Epithelial cell of esophagus (primary cell): Measurements from ENCODE around the gene ZNF319.

Experiments
- DNase-seq: peaks from one replicate; pipeline ENCODE4 v3.0.0; 2010; ENCODE audit warnings: low read depth
- H3K4me3 ChIP-seq: 2 replicates; pipeline ENCODE4 v1.5.1; 2011; ENCODE audit warnings: mild to moderate bottlenecking, low read length, control low read depth
- TF ChIP-seq, protein P1 (sequence below): IDR thresholded peaks from 2 replicates; pipeline ENCODE4 v1.5.1; 2011; ENCODE audit warnings: low read depth, mild to moderate bottlenecking, low read length, control low read depth, inconsistent platforms; ENCODE audit not compliant: insufficient read depth; ENCODE audit errors: missing control alignments

ZNF319 gene

DNA sequence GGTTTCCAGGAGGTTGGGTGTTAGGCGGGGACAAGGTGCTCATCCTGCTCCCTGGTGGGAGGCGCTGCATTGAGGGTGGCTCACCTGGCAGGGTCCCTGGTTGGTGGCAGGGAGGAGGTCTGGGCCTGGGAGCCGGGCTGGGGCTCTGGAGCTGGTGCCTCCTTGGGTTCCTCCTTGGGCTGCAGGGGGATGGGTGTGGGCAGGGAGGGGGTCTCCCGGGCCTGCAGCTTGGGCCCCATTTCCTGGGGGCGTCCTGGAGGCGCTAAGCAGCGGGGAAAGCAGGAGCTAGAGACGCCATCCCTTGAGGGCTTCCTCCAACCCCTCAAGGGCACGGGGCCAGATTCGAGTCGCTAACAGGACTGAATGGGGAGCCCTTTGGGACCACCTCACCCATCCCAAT lies 40.7 kb downstream of the ZNF319 start:
- no peak for DNase-seq
- TF ChIP-seq, protein P1, sequence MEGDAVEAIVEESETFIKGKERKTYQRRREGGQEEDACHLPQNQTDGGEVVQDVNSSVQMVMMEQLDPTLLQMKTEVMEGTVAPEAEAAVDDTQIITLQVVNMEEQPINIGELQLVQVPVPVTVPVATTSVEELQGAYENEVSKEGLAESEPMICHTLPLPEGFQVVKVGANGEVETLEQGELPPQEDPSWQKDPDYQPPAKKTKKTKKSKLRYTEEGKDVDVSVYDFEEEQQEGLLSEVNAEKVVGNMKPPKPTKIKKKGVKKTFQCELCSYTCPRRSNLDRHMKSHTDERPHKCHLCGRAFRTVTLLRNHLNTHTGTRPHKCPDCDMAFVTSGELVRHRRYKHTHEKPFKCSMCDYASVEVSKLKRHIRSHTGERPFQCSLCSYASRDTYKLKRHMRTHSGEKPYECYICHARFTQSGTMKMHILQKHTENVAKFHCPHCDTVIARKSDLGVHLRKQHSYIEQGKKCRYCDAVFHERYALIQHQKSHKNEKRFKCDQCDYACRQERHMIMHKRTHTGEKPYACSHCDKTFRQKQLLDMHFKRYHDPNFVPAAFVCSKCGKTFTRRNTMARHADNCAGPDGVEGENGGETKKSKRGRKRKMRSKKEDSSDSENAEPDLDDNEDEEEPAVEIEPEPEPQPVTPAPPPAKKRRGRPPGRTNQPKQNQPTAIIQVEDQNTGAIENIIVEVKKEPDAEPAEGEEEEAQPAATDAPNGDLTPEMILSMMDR = no peak
- no peak overlapping the region for H3K4me3 ChIP-seq

DNA sequence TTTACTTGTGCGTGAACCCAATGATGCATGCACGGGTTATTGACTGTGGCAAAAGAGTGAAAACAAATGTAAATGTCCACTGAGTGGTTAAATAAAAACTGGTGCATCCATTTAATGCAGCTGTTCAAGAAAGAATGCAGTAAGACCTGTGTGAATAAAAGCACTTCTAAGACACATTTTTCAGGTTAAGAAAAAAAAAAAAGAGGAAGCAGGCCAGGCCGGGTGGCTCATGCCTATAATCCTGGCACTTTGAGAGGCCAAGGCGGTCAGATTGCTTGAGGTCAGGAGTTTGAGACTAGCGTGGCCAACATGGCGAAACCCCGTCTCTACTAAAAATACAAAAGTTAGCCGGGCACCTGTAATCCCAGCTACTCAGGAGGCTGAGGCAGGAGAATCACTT lies 41.4 kb downstream of the ZNF319 start:
- TF ChIP-seq, protein P1 = no peak
- DNase-seq = no peak
- H3K4me3 ChIP-seq = no peak overlapping the region

DNA sequence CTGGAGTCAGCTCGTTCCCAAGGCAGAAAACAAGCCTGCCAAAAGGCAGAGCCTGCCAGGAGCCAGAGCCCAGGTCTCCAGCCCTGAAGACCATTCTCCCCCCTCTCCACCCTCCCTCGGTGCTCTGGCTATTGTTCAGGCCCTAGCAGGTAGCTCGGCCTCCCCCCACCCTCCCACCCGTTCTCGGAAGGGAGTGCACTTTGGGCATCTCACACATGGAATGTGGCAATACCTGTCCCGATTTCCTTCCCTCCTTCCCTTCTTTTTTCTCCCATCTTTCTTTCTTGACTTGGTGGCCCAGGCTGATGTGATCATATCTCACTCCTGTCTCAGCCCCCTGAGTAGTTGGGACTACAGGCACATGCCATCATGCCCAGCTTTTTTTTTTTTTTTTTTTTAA lies 41.9 kb downstream of the ZNF319 start:
- no peak for DNase-seq

DNA sequence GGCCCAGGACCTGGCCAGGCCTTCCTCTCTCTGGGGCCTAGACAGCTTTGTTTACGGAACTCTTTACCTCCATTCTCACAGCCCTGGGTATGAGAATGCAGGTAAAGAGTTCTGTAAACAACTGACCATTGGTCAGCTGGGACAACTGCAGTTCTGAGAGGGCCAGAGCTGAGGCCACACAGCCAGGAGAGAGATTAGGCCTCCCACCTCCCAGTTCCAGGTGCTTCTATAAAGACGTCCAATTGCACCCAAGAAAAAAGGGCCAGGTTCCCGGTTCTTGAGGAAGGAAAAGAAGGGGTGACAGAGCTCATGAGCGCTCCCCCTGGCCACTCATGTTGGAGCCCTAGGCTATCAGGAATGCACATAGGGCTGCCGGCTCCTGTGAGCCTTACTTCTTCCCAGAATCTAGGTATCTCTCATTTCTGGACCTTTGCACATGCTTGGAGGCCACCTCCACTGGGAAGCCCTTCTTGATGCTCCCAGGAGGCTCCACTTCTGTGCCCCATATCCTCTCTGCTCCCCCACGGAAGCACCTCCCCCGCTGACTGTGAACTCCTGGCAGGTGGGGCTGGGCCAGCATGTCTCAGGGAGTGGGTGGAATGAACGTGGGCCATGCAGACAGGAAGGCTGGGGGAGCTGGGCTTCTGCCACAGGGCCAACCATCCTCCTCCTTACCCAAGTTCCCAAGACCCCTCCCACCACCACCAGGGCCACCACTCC lies 42.6 kb downstream of the ZNF319 start:
- TF ChIP-seq, protein P1 = no peak
- no peak for DNase-seq
- H3K4me3 ChIP-seq = no peak overlapping the region

More for the DNA sequence above, 41.9 kb downstream of the ZNF319 start:
- TF ChIP-seq, protein P1 = no peak
- H3K4me3 ChIP-seq = no peak overlapping the region

DNA sequence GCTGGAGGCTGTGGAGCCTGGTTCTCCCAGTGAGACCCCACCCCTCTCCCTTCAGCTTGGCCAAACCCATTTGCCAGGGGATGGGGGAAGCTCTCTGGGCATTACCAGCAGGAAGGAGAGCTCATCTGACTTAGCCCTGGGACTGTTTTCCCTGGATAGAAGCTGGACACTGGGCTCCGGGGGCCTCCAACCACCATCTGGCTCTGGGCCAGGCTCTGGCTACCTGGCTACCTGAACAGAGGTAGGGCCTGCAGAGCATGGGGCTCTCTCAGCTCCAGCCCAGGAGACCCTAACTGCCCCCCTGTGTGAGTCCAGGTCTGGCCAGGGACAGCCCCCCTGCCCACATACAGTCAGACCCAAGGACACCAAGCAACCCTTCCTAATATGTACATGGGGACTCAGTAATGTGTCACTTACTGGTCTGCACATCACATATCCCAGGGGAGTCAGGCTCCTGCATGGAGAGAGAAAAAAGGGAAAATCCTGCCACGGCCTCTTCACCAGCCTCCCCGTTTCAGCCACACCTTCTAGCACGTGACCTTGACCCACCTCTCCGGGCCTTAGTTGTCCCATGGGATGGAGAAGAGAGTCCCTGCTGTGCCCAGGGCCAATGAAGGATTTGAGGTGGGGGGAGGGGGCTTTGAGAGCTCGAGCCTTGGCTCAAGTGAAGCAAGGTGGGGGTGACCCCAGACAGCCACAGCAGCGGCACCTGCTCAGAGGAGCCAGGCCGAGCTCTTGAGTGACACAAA lies 43.4 kb downstream of the ZNF319 start:
- H3K4me3 ChIP-seq = no peak overlapping the region
- no peak for DNase-seq
- TF ChIP-seq, protein P1 = no peak

DNA sequence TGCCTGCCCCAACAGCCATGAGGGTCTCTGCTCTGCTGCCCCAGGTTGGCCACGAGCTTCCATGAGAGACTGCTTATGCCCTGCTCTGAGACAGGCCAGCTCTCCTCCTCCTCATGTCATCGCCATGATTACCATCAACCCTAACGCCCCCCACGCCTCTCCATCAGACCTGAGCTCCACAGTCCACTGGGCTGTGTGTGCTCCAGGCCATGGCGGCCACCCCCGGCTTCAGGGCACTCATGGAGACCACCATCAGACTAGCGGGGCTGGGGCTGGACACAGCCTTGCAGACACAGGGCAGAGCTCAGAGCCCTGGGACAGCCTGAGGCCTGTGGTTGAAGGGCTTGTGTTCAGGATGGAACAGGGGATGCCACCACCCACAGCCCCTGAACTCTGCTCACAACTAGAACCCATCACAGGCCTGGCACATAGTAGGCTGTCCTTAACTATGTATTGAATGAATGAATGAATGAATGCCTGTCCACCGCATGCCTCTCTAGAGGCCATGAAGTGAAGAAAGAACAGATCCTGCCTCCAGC lies 44.1 kb downstream of the ZNF319 start:
- no peak overlapping the region for H3K4me3 ChIP-seq
- no peak for DNase-seq
- TF ChIP-seq, protein P1 = no peak
